Measurements from ENCODE around the gene DNAL4.

Gene DNAL4

GRCh38 chr22:38742176-38742942 is 51.6 kb downstream of the DNAL4 start:
- Histone ChIP-seq H3K9me3 (no peaks in the 10 kb centered on the region), H3K36me3 (replicated peaks) (peaks cover 83% of the 10 kb centered on the region), H3K4me1 (no peaks in the 10 kb centered on the region), H3K27me3 (ENCODE audit: low read depth) (no peaks in the 10 kb centered on the region), H3K4me3 (no peak overlapping the region)
- in situ Hi-C loops (cut with MboI; ENCODE audit: low sequenced_read_pairs), result no loop called here
- no peak for DNase-seq (ENCODE audit: low spot score in 2 of 2)

- H3K4me1 ChIP-seq, result no peaks in the 10 kb centered on the region
- H3K36me3 ChIP-seq (replicated peaks), result peaks cover 90% of the 10 kb centered on the region
- no peak for DNase-seq (ENCODE audit: low spot score in 2 of 2)
- H3K9me3 ChIP-seq, result no peaks in the 10 kb centered on the region
- no peaks in the 10 kb centered on the region for H3K27me3 ChIP-seq (ENCODE audit: low read depth)
- in situ Hi-C loops (cut with MboI; ENCODE audit: low sequenced_read_pairs), result no loop called here
- no peak overlapping the region for H3K4me3 ChIP-seq
Measured at GRCh38 chr22:38741576-38741975, 52.4 kb downstream of the DNAL4 start.

- no peaks in the 10 kb centered on the region for H3K4me1 ChIP-seq
- no peak for DNase-seq (ENCODE audit: low spot score in 2 of 2)
- H3K27me3 ChIP-seq (ENCODE audit: low read depth), result no peaks in the 10 kb centered on the region
- no peaks in the 10 kb centered on the region for H3K9me3 ChIP-seq
- peaks cover 90% of the 10 kb centered on the region for H3K36me3 ChIP-seq (replicated peaks)
- H3K4me3 ChIP-seq, result no peak overlapping the region
- in situ Hi-C loops (cut with MboI; ENCODE audit: low sequenced_read_pairs), result no loop called here
Measured at GRCh38 chr22:38741166-38741565, 52.8 kb downstream of the DNAL4 start.

GRCh38 chr22:38740754-38741153 is 53.2 kb downstream of the DNAL4 start:
- H3K36me3 ChIP-seq (replicated peaks), result peaks cover 92% of the 10 kb centered on the region

GRCh38 chr22:38740116-38740723 is 53.7 kb downstream of the DNAL4 start:
- Histone ChIP-seq H3K36me3 (replicated peaks) (peaks cover 95% of the 10 kb centered on the region), H3K9me3 (no peaks in the 10 kb centered on the region), H3K4me1 (no peaks in the 10 kb centered on the region), H3K4me3 (no peak overlapping the region), H3K27me3 (ENCODE audit: low read depth) (no peaks in the 10 kb centered on the region)
- in situ Hi-C loops (cut with MboI; ENCODE audit: low sequenced_read_pairs), result no loop called here
- DNase-seq (ENCODE audit: low spot score in 2 of 2), result no peak

More at GRCh38 chr22:38740754-38741153, 53.2 kb downstream of the DNAL4 start:
- Histone ChIP-seq H3K4me1 (no peaks in the 10 kb centered on the region), H3K9me3 (no peaks in the 10 kb centered on the region), H3K4me3 (no peak overlapping the region), H3K27me3 (ENCODE audit: low read depth) (no peaks in the 10 kb centered on the region)
- in situ Hi-C loops (cut with MboI; ENCODE audit: low sequenced_read_pairs), result no loop called here
- DNase-seq (ENCODE audit: low spot score in 2 of 2), result no peak

- in situ Hi-C loops (cut with MboI; ENCODE audit: low sequenced_read_pairs), result no loop called here
- no peaks in the 10 kb centered on the region for H3K27me3 ChIP-seq (ENCODE audit: low read depth)
- H3K36me3 ChIP-seq (replicated peaks), result peaks cover 95% of the 10 kb centered on the region
- H3K4me3 ChIP-seq, result no peak overlapping the region
- H3K4me1 ChIP-seq, result no peaks in the 10 kb centered on the region
- no peak for DNase-seq (ENCODE audit: low spot score in 2 of 2)
- no peaks in the 10 kb centered on the region for H3K9me3 ChIP-seq
Measured at GRCh38 chr22:38739300-38740055, 54.5 kb downstream of the DNAL4 start.

- in situ Hi-C loops (cut with MboI; ENCODE audit: low sequenced_read_pairs), result no loop called here
Measured at GRCh38 chr22:38738475-38739070, 55.4 kb downstream of the DNAL4 start.

GRCh38 chr22:38737302-38738060 is 56.5 kb downstream of the DNAL4 start:
- no peaks in the 10 kb centered on the region for H3K4me1 ChIP-seq
- in situ Hi-C loops (cut with MboI; ENCODE audit: low sequenced_read_pairs), result no loop called here

More at GRCh38 chr22:38738475-38739070, 55.4 kb downstream of the DNAL4 start:
- H3K36me3 ChIP-seq (replicated peaks), result peaks cover 98% of the 10 kb centered on the region
- H3K4me3 ChIP-seq, result no peak overlapping the region
- H3K27me3 ChIP-seq (ENCODE audit: low read depth), result no peaks in the 10 kb centered on the region
- no peaks in the 10 kb centered on the region for H3K9me3 ChIP-seq
- no peaks in the 10 kb centered on the region for H3K4me1 ChIP-seq
- no peak for DNase-seq (ENCODE audit: low spot score in 2 of 2)

GRCh38 chr22:38736257-38736570 is 57.7 kb downstream of the DNAL4 start:
- no peak for DNase-seq (ENCODE audit: low spot score in 2 of 2)
- in situ Hi-C loops (cut with MboI; ENCODE audit: low sequenced_read_pairs), result no loop called here
- Histone ChIP-seq H3K9me3 (no peaks in the 10 kb centered on the region), H3K27me3 (ENCODE audit: low read depth) (no peaks in the 10 kb centered on the region), H3K4me1 (no peaks in the 10 kb centered on the region), H3K36me3 (replicated peaks) (peaks cover 89% of the 10 kb centered on the region), H3K4me3 (no peak overlapping the region)

More at GRCh38 chr22:38737302-38738060, 56.5 kb downstream of the DNAL4 start:
- no peak for DNase-seq (ENCODE audit: low spot score in 2 of 2)
- Histone ChIP-seq H3K36me3 (replicated peaks) (peaks cover 96% of the 10 kb centered on the region), H3K27me3 (ENCODE audit: low read depth) (no peaks in the 10 kb centered on the region), H3K9me3 (no peaks in the 10 kb centered on the region), H3K4me3 (no peak overlapping the region)

- H3K4me3 ChIP-seq, result no peak overlapping the region
- in situ Hi-C loops (cut with MboI; ENCODE audit: low sequenced_read_pairs), result no loop called here
- no peaks in the 10 kb centered on the region for H3K9me3 ChIP-seq
- DNase-seq (ENCODE audit: low spot score in 2 of 2), result no peak
- no peaks in the 10 kb centered on the region for H3K4me1 ChIP-seq
- H3K27me3 ChIP-seq (ENCODE audit: low read depth), result no peaks in the 10 kb centered on the region
- peaks cover 89% of the 10 kb centered on the region for H3K36me3 ChIP-seq (replicated peaks)
Measured at GRCh38 chr22:38735465-38736256, 58.3 kb downstream of the DNAL4 start.

GRCh38 chr22:38735126-38735464 is 58.8 kb downstream of the DNAL4 start:
- in situ Hi-C loops (cut with MboI; ENCODE audit: low sequenced_read_pairs), result no loop called here
- H3K4me1 ChIP-seq, result no peaks in the 10 kb centered on the region
- DNase-seq (ENCODE audit: low spot score in 2 of 2), result no peak
- no peak overlapping the region for H3K4me3 ChIP-seq
- no peaks in the 10 kb centered on the region for H3K9me3 ChIP-seq
- peaks cover 89% of the 10 kb centered on the region for H3K36me3 ChIP-seq (replicated peaks)
- H3K27me3 ChIP-seq (ENCODE audit: low read depth), result no peaks in the 10 kb centered on the region

GRCh38 chr22:38734421-38735100 is 59.4 kb downstream of the DNAL4 start:
- no peaks in the 10 kb centered on the region for H3K27me3 ChIP-seq (ENCODE audit: low read depth)
- no peak overlapping the region for H3K4me3 ChIP-seq
- no peaks in the 10 kb centered on the region for H3K9me3 ChIP-seq
- no peak for DNase-seq (ENCODE audit: low spot score in 2 of 2)
- in situ Hi-C loops (cut with MboI; ENCODE audit: low sequenced_read_pairs), result no loop called here
- H3K36me3 ChIP-seq (replicated peaks), result peaks cover 89% of the 10 kb centered on the region
- no peaks in the 10 kb centered on the region for H3K4me1 ChIP-seq
